Kidney capillary endothelial cell (primary cell): ENCODE measurements around the gene ARL6IP4.

Experiments
- DNase-seq: peaks from one replicate; pipeline ENCODE4 v3.0.0-alpha.2; 2018; ENCODE audit warnings: low spot score

ARL6IP4 gene

DNA sequence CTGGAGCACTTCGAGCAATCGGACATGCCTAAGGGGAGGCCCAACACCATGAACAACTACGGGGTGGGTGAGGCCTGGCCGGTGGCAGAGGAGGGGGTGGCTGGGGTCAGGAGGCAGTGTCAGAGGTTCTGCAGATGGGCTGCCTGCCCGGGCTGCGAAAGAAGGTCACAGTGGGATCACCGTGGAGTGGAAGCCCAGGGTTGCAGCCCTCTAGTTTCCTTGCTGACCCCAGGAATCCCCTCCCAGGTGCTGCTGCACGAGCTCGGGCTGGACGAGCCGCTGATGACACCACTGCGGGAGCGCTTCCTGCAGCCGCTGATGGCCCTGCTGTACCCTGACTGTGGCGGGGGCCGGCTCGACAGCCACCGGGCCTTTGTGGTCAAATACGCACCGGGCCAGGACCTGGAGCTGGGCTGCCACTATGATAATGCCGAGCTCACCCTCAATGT is 1.9 kb upstream of the ARL6IP4 start:
- no peak for DNase-seq

GRCh38 chr12:122979001-122979907 is 1.2 kb upstream of the ARL6IP4 start:
- DNase-seq: no peak

- DNase-seq: no peak
Measured at GRCh38 chr12:122979908-122980182, 636 bp upstream of the ARL6IP4 start.

- peak; percentile 31 for DNase-seq
Measured at GRCh38 chr12:122981036-122981471, 573 bp downstream of the ARL6IP4 start.

- no peak for DNase-seq
Measured at GRCh38 chr12:122981587-122982476, 1.4 kb downstream of the ARL6IP4 start.

- DNase-seq: no peak
Measured at GRCh38 chr12:122982477-122982815, 2.0 kb downstream of the ARL6IP4 start.

- no peak for DNase-seq
Measured at GRCh38 chr12:122982963-122983788, 2.7 kb downstream of the ARL6IP4 start.

DNA sequence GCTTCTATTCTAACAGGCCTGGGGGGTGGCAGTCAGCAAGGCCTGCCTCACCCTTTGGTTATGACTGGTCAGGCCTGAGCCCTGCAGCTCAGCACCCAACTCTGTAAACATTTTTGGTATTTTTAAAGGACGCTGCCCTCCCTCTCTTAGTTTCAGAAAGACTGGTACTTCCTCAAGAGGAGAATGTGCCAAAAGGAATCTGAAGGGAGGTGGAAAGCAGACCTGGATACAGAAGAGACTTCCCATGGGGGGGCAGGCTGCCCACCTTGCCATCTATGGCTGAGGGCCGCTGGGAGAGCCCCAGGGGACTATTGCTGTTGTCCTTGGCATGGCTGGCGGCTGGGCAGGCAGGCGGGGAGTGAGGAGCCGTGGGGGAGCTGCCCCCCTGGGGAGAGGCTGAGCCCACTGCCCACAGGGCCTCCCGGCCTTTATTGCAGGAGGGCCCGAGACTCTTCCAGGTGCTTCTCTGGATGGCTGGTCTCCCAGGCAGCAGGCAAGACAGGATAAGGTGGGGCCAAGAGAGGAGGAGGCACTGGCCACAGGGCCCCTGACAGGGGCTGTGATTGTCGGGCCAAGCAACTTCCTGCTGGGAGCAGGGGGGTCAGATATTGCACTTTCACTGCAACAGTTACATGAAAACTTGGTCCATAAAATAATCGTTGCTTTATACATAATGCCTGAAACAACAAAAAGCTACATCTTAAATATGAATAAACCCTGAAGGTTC is 3.5 kb downstream of the ARL6IP4 start:
- no peak for DNase-seq

DNA sequence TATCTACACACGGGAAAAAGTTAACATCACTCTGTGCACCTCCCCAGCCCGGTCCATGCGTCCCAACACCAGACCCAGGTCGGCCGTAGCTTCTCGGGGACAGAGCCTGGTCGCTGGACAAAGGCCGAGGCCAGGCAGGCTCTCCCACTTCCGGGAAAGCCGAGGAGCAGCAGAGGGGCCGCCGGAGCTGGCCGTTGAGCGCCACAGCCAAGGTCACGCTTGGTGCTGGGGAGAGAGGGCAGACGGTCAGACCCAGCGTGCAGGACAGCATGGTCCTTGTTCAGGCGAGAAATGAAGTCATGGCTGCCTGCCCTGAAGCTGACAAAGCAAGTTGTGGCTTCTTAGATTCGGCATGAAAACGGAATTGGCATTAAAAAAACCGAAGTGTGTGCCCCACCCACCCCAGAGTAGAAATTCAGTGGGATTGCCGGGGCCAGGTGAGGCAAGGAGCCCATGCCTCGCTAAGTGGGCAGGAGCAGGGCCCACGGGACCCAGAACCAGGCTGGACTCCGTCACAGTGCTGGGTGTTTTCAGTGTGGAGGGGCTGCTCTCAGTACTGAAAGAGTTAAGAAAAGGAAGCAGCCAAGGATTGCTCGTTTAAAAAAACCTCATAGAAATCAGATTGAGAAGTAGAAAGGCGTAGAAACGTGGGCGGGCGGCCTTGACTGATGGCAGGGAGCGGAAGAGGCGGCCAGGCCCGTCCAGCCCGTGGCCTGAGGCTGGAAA is 4.3 kb downstream of the ARL6IP4 start:
- peak; percentile 44 for DNase-seq

DNA sequence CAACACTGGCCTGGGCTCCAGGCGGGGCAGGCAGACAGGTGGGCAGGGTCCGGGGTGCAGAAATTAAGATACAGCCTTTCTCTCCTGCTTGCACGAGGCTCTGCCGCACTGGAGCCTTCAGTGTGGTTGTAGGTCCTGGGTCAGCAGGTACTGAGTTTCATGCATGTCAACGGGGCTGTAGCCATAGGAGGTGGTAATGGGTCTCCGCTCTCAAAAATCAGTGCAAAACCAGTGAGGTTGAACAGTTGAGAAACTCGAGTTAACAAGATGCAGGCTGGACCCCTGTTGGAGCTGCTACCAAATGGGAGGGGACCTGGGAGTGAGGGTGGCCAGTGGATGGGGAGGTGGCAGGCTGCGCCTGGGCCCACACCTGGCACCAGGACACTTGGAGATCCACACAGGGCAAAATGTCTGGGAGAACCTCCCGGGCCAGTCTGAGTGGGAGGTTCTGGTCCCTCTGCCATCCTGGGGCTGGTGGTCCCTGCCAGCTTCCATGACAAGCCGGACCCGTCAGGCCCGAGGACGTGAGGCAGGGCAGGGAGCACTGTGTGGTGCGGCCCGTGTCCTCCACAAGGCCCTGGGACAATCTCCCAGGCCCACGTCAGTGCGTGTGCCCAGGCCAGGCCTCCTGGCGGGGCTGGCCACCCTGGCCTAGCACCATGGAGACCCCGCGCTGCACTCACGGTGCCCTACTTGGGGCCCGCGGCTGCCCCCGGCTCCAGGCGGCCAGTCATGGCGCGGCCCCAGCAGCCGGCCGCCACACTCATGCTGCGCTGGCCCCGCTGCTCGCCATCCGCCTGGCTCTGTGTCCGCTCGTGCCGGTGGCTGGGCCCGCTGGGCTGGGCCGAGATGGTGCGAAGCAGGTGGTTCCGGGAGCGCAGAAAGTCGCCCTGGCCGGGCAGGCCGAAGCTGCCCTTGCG is 5.1 kb downstream of the ARL6IP4 start:
- no peak for DNase-seq

DNA sequence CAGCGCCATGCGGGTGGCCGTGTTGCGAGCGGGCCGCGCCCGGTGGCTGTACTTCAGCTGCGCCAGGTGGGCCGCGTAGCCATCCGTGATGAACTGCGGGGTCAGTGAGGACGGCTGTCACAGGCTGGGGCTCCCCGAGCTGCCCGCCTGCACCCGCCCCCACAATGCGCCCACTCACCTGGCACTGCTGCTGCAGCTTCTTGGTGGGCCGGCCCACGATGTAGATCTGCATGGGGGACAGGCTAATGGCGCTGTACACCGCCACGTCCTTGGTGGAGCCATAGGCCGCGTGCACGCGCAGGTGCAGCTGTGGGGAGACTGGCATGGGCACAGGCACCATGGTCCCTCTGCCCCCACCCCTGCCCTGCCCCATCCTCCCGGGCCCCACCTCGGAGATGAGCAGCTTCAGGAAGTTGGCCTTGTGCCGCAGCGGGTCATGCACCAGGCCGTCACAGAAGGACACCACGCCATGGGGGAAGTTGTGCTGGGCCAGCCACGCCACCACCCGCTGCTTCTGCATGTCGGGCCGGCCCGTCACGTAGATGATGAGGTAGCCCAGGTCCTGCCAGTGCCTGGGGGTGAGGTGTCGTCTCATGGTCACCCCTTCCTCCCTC is 5.9 kb downstream of the ARL6IP4 start:
- no peak for DNase-seq

DNA sequence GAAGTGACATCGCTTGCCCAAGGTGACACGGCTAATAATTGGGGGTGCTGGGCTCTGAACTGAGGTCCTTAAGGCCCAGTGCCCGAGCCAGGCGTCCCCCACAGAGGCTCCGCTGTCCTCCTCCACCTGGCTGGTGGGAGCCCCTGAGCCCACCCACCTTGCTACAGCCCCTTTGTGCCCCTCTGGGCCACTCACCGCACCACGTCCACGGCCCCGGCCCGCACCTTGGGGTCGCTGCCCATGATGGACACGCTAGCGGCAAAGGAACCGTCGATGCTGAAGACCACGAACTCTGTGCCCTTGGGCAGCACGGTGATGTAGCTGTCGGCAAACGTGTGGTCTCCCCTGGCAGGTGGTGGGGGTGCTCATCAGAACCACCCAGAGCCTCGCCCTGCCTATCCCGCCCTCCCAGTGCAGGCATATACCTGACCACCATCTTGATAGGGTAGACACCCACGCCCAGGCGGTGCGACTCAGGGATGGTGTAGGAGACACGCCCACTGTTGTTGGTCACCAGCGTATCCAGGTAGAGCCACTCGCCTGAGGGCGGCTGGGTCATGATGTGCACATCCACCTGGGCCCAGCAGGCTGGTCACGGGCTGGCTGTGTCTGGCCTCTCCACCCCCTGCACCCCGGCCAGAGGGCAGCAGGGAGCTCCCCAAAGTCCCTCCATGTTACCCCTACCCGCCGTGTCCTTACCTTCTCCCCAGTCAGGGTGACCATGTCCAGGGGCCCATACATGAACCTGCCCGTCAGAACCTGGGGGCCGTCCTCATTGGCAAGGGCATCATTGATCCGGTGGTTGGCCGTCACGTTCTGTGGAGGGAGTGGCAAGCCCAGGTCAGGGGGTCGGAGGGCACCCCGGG is 6.8 kb downstream of the ARL6IP4 start:
- DNase-seq: no peak

- DNase-seq: no peak
Measured at GRCh38 chr12:122988036-122988435, 7.6 kb downstream of the ARL6IP4 start.

DNA sequence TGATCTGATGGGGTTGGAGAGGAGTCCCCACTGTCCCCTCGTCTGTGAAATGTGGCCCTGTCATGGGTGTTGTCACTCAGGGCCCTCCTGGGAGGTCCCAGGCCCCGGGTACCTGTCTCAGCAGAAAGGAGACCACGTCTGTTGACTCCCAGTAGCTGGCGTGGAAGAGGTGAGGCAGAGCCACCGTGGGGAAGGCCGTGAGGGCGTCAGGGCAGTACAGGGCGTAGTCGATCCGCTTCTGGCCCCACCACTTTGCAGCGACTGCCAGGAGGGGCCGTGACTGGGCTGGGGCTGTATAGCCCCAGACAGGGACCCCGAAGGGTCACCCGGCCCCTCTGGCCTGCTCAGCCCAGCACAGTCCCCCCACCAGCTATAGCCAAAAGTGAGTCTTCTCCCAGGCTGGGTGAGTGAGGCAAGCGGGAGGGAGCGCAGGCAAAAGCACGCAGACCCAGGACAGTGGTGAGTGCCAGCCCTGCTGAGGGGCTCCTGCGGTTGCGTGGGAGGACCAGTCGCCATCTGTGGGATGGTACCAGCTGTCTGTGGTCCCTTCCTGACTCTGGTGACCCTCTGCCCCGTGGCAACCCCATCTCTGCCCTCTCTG is 8.2 kb downstream of the ARL6IP4 start:
- DNase-seq: no peak

DNA sequence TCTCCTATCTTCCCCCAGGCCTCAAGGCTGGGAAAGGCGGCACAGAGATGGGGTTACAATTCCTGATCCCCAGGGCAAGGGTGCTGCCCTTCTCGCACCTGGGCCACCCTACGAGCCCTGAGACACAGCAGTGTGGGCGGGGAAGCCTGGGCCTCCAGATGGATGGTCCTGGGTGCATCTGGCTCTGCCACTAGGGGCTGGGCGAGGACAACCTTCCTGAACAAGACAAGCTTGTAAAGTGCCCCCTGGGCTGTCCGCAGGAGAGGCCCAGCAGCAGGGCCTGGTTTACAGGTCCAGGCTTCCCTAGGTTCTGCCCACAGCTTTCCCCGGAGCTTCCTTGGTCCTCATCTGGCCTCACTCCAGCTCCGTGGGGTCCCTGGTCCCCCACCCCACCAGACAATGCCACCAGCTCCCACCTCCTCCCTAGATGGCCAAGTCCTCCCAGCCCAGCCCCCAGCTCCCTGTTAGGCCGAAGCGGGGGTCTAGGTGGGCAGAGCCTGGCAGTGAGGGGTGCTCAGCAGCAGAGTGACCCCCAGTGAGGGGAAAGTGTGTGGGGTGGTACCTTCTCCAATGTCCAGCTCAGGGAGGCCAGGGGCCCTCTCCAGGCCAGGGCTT is 8.9 kb downstream of the ARL6IP4 start:
- no peak for DNase-seq

DNA sequence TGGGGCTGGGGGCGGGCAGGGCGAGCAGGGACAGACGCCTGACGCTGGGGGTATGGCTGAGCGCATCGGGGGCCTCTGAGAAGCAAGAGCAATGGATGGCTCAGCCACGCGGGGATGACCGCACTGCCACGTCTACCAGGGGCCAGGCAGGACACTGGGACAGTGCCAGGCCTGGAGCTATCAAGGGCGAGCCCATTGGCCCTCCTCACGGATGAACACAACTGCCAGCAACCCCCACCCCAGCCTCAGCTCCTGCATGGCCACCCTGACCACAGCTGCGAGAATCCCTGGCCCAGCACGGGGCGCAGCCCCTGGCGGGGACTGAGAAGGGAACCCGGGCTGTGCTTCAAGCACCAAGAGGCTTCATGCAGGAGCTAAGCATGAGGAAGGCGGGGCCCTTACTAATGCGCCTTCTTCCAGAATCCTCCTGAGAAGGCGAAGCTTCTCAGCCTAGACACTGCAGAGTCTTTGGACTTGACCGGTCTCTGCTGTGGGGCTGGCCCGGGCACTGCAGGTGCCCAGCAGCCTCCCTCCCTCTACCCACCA is 9.5 kb downstream of the ARL6IP4 start:
- no peak for DNase-seq

DNA sequence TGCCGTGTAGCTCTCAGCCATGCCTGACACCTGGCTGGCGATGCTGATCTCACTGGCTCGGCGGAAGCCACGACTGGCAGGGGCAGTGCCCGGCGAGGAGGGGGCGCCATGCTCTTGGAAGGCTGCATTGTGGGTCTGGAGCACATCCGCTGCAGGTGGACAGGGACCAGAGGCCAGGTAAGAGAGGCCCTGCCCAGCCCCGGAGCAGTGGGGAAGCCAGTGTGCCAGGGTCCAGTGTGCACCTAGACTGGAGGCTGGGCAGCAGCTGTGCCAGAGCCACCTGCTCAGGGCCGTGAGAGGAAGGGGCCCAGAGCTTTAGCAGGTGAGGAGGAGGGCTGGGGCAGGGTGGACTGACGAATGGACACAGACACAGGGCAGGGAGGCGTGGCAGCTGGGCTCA is 10.1 kb downstream of the ARL6IP4 start:
- DNase-seq: no peak
